A673 (cell line): ENCODE results near the gene MVP.

Experiments used
- EZH2 ChIP-seq: fragments of 200-600 bp; sonication (generic); IDR thresholded peaks from 2 replicates; pipeline ENCODE4 v1.6.1; 2017; ENCODE audit warnings: borderline replicate concordance, low read depth, mild to moderate bottlenecking, mixed read lengths, antibody characterized with exemption, low read length; ENCODE audit not compliant: poor library complexity, severe bottlenecking
- TF ChIP-seq, protein P1 (sequence below): fragments of 300-800, 200-600 bp; sonication (generic); conservative IDR thresholded peaks from 2 replicates; pipeline ENCODE4 v1.5.1; 2017; ENCODE audit warnings: low read depth, mild to moderate bottlenecking, antibody characterized with exemption, low read length, moderate library complexity, mixed read lengths

DNA sequence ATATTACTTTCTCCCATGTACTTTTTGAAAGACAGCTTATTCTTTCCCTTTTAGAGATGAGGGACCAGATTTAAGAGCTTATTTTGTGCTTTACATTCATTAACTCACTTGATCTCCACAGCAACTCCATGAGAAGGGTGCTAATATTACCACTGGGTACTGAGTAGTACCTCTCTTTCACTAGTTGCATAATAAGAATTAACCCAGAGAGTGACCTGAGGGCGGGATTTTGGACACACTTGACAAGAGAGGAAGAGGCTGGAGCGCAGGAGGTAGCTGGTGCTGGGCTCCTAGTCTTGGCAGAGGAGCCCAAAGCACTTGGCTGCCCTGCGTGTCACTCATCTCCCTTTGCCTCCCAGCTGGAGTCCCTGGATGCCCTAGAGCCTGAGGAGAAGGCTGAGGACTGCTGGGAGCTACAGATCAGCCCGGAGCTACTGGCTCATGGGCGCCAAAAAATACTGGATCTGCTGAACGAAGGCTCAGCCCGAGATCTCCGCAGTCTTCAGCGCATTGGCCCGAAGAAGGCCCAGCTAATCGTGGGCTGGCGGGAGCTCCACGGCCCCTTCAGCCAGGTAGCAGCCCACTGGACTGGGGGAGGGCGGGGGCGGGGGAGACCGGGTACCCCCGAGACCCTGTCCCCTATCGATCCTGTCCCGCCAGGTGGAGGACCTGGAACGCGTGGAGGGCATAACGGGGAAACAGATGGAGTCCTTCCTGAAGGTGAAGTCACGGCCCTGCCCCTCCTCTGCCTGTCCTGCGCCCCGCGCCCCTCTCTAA is 15.6 kb upstream of the MVP start:
- TF ChIP-seq, protein P1, sequence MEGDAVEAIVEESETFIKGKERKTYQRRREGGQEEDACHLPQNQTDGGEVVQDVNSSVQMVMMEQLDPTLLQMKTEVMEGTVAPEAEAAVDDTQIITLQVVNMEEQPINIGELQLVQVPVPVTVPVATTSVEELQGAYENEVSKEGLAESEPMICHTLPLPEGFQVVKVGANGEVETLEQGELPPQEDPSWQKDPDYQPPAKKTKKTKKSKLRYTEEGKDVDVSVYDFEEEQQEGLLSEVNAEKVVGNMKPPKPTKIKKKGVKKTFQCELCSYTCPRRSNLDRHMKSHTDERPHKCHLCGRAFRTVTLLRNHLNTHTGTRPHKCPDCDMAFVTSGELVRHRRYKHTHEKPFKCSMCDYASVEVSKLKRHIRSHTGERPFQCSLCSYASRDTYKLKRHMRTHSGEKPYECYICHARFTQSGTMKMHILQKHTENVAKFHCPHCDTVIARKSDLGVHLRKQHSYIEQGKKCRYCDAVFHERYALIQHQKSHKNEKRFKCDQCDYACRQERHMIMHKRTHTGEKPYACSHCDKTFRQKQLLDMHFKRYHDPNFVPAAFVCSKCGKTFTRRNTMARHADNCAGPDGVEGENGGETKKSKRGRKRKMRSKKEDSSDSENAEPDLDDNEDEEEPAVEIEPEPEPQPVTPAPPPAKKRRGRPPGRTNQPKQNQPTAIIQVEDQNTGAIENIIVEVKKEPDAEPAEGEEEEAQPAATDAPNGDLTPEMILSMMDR: no peak
- no peak for TF ChIP-seq EZH2
